ENCODE results near the gene MTUS2.

DNA sequence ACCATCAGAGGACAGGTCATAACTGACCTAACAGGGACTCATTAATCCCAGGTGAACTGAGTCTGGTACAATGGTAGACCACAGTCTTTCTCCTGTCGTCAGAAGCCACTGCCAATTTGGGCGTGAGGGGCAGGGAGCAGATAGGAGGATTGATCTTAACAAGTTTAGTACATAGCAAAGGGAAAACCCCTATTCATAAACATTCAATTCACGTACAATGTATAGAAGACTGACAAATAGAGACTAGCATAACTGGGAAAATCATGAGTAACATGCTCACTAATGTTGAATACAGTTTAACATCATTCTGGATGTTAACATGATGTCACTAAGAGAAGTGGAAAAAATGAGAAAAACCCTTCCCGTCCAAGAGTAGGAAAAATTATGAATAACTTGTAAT, 721.3 kb downstream of the MTUS2 start:
- TF ChIP-seq TAF1 (IDR thresholded peaks at IDR 0.05; ENCODE audit: borderline replicate concordance, low read depth, low read length) (no peak), ZNF384 (IDR thresholded peaks at IDR 0.05; ENCODE audit: borderline replicate concordance, low read depth, low read length) (no peak), CEBPB (IDR thresholded peaks at IDR 0.05; ENCODE audit: borderline replicate concordance in 1 of 2, low read depth in 2 of 2, low read length in 2 of 2) (no peak), SRF (IDR thresholded peaks at IDR 0.05; ENCODE audit: low read depth in 2 of 2, low read length in 2 of 2) (no peak), RAD21 (IDR thresholded peaks at IDR 0.05; ENCODE audit: insufficient read depth, low read depth, low read length) (no peak), CBX3 (IDR thresholded peaks at IDR 0.05; ENCODE audit: borderline replicate concordance, low read depth) (no peak), SREBF2 (IDR thresholded peaks at IDR 0.05; ENCODE audit: low read length) (no peak), MXI1 (IDR thresholded peaks at IDR 0.05; ENCODE audit: low read depth, low read length) (no peak), ZNF622 (IDR thresholded peaks at IDR 0.05) (no peak), SMC3 (IDR thresholded peaks at IDR 0.05; ENCODE audit: borderline replicate concordance, low read length) (no peak)
- TF ChIP-seq, protein P1, sequence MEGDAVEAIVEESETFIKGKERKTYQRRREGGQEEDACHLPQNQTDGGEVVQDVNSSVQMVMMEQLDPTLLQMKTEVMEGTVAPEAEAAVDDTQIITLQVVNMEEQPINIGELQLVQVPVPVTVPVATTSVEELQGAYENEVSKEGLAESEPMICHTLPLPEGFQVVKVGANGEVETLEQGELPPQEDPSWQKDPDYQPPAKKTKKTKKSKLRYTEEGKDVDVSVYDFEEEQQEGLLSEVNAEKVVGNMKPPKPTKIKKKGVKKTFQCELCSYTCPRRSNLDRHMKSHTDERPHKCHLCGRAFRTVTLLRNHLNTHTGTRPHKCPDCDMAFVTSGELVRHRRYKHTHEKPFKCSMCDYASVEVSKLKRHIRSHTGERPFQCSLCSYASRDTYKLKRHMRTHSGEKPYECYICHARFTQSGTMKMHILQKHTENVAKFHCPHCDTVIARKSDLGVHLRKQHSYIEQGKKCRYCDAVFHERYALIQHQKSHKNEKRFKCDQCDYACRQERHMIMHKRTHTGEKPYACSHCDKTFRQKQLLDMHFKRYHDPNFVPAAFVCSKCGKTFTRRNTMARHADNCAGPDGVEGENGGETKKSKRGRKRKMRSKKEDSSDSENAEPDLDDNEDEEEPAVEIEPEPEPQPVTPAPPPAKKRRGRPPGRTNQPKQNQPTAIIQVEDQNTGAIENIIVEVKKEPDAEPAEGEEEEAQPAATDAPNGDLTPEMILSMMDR (IDR thresholded peaks at IDR 0.05 in 2 of 3, conservative IDR thresholded peaks at IDR 0.05 in 1 of 3; ENCODE audit: control insufficient read depth in 2 of 3, extremely low read depth in 1 of 3, insufficient read depth in 1 of 3, low read depth in 3 of 3, low read length in 3 of 3): no peak
